Ovary (tissue), 3 donors: ENCODE results near the gene LEKR1.

Experiments used
- CTCF ChIP-seq, 3 donors: fragments of 450-650 bp in 2 of 3; fragments of 200-600 bp in 1 of 3; IDR thresholded peaks; one replicate each; pipeline versions ENCODE4 v1.5.1 to v1.8.0; 2016 to 2022; ENCODE audit warnings: antibody characterized with exemption in 3 of 3, mild to moderate bottlenecking in 1 of 3
- EP300 ChIP-seq: sonication (generic); formaldehyde crosslinking; IDR thresholded peaks from one replicate; pipeline ENCODE4 v1.6.1; 2017; ENCODE audit warnings: antibody characterized with exemption
- POLR2A ChIP-seq: fragments of 450-650 bp; IDR thresholded peaks from one replicate; pipeline ENCODE4 v1.6.1; 2017; ENCODE audit warnings: antibody characterized with exemption, mild to moderate bottlenecking, moderate library complexity
- donor health status: DM: no; HTN: no; CAD: no.

GRCh38 chr3:156948402-156949210 lies 122.5 kb downstream of the LEKR1 start:
- no peak for TF ChIP-seq CTCF (IDR thresholded peaks at IDR 0.05)
- no peak for TF ChIP-seq POLR2A
- no peak for TF ChIP-seq EP300
